HG02763 (cell line): ENCODE results near the gene JAML.
"Not testable (repeated sequence)": the region's sequence is repeated elsewhere in the genome, so short reads cannot be mapped to it uniquely, and the experiment has no call there.

ENCODE experiments used
- ATAC-seq: cut with Tn5 transposase; IDR thresholded peaks from one replicate; pipeline ENCODE4 v1.9.1; 2021; ENCODE audit warnings: mild to moderate bottlenecking, moderate library complexity; ENCODE audit not compliant: unreplicated experiment

Gene JAML

DNA sequence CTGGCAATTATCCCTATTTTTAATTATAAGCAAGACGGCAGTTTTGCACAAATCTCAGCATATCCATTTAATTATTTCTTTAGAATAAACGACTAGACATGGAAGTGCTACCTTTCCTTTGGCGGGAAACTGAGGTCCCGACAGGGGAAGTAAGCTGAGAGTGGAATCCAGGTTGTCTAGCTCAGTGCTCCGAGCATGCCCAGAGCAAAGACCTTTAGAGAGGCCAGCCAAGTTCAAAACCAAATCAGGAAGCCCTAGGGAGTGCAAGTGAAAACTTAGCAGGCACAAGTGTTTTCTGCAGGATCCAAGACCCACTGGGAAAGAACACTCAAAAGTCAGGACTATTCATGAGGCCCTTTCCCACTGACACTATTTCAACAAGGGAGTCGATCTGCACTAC lies 25.7 kb downstream of the JAML start:
- ATAC-seq: no peak

DNA sequence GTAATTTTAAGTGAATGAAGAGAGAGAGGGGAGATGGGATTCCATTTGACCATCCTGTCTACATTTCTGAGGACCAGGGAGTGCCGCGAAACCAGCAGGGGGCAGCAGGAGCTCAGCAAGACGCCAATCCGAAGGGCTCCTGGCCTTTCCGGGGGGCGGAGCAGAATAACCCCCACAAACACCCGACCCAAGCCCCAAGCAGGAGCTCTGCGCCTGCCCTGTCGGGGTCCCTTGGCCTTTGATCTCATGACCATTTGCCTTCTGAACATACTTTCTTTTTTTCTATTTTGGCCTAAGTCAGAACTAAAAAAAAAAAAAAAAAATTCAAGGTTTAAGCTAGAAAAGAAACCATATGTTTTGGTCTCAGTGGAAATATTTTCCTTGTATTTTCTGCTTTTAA lies 26.4 kb downstream of the JAML start:
- ATAC-seq: no peak

DNA sequence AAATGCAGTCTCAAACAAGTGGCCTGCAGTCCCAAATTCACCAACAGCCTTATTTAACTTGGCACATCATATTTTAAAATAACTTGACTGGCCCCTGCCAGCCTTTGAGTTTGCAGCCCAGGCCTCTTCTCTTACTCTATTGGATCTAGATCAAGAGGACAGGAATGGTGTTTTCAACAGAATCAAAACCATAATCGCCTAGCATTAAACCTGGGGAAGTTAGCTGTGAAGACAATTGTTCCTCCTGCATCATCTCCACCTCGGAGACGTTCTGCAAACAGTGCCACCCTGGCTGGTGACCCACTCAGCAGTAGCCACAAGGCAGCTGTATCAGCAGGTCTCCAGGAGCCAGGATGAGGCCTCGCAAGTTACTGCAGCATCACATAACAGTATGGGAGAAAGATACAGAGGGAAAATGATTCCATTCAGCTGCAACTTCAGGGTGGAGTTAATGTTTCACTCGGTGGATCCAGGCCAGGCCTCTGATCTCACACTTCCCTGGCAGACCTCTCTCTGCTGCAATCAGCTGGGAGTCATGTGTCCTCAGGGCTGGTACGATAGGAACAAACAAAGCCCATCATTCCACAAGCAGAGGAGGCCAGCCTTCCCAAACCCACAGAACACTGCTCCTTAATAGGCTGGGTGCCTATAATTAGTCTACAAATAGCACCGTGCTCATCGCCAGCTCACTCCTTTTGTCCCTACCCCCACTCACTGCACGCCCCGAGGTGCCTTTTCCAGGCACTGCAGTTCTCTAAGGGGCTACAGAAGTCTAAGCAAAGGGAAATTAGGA lies 29.8 kb downstream of the JAML start:
- ATAC-seq: no peak

DNA sequence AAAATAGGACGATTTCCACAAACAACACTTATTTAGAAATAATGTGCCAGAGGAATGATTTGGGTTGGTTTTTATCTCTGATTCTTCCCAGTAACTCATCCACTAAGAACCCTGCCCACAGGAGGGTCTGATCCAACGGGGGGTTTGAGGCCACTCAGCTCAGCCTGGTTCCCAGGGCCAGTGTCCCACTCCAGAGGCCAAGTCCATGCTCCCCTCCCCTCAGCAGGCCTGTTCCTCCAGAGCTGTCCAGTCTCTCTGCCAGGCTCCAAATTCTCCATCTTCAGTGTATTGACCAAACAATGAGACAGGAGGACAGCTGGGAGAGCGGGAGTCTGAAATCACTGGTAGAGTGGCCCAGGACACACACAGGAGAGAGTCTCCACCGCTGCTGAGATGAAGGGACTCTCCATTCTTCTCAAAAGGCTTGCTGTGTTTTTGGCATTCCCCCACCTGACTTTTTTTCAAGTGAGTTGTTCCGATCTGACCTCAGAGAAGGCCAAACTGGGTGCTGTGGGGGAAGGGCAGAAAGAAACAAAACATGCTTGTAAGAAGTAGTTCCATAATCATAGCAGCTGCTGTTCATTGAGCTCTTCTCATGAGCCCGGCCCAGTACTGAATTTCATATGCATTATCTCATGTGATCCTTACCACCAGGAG lies 30.8 kb downstream of the JAML start:
- ATAC-seq: no peak

DNA sequence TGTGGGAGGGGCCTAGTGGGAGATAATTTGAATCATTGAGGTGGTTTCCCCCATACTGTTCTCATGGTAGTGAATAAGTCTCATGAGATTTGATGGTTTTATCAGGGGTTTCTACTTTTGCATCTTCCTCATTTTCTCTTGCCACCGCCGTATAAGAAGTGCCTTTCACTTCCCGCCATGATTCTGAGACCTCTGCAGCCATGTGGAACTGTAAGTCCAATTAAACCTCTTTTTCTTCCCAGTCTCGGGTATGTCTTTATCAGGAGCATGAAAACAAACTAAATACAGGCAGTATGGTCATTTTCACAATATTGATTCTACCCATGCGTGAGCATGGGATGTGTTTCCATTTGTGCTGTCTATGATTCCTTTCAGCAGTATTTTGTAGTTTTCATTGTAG lies 32.0 kb downstream of the JAML start:
- not testable (repeated sequence) for ATAC-seq

DNA sequence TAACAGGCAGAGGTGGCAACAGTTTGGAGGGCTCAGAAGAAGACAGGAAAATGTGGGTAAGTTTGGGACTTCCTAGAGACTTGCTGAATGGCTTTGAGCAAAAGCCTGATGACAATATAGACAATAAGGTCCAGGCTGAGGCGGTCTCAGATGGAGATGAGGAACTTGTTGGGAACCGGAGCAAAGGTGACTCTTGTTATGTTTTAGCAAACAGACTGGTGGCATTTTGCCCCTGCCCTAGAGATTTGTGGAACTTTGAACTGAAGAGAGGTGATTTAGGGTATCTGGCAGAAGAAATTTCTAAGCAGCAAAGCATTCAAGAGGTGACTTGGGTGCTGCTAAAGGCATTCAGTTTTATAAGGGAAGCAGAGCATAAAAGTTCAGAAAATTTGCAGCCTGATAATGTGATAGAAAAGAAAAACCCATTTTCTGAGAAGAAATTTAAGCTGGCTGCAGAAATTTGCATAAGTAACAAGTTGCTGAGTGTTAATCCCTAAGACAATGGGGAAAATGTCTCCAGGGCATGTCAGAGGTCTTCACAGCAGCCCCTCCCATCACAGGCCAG lies 33.8 kb downstream of the JAML start:
- ATAC-seq: not testable (repeated sequence)

DNA sequence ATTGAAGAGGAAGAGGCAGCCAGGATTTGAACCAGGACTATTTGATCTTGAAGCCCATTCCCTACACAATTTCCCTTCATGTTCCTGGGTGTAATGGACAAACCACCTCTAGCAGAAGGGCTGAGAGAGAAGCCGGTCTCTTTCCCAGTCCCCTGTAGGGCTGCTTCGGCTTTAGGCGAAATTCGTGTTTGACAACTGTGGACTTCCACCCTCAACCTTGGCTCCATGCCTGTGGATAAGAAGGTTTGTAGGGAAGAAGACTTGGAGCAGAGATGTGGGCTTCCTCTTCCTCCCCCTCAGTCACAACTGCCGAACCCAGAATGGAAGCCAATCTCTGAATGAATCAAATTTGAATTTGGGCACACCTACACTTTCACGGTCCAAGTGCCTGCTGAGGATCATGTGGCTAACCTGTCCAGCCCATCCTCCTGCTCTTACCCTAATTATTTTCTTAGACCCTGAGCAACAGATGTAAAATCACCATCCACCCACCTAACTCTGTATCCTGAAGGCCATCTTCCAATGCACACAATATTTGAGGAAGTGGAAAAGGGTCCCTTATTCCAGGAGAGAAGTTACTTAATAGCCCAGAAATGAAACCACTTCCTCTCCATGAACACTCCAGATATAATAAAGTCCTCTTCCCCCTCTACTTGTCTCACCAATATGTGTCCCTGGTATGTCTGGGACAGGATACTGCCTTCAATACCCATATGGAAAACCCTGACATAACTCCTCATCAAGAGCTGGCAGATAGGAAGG lies 38.3 kb downstream of the JAML start:
- no peak for ATAC-seq

DNA sequence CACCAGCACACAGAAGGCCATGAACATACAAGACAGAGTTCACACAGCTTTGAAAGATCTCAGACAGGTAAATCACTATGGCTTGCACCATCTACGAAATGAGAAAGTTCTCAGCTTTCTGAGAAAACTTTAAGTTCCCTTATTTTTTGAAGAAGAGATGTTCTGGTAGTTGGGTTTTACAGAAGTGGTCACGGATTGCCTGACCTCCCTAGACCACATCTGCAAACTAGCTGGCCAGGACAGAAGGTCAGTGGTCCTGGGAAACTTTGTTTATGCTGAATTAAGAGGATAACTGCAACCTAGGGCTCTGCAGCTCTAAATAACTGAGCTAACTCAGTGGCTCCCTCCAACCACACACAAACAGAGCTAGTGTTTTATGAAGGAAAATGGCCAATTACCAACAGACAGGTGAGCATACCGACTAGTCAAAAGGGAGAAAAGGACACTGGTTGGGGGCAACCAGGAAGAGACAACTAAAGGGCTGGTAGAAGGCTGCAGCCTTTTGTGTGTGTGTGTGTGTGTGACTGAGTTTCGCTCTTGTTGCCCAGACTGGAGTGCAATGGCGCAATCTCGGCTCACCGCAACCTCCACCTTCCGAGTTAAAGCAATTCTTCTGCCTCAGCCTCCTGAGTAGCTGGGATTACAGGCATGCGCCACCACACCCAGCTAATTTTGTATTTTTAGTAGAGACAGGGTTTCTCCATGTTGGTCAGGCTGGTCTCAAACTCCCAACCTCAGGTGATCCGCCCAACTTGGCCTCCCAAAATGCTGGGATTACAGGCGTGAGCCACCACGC lies 39.8 kb downstream of the JAML start:
- ATAC-seq: no peak

DNA sequence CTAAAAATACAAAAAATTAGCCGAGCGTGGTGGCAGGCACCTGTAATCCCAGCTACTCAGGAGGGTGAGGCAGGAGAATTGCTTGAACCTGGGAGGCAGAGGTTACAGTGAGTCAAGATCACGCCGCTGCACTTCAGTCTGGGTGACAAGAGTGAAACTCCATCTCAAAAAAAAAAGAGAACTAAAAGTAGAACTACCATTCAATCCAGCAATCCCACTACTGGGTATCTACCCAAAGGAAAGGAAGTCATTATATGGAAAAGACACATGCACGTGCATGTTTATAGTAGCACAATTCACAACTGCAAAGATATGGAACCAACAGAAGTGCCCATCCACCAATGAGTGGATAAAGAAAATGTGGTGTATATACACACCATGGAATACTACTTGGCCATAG lies 41.1 kb downstream of the JAML start:
- not testable (repeated sequence) for ATAC-seq

DNA sequence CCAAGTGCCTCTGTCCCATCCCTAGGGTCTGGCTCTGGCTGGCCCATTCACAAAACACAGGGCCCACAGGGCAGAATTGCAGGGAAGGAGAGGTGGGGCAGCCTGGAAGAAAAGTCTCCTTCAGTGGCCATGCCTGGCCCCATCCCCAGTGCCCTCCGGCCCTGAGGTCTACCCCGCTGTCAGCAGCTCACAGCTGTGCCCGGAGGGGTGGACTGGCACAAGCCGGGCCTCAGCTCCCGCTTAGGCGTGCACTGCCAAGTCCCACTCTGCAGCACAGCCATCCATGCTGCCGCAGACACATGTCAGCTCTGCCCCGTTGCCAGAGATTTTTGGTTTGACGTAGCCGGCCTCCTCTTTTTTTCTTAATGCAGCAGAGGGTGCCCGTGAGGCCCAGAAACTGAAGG lies 44.5 kb downstream of the JAML start:
- ATAC-seq: no peak

DNA sequence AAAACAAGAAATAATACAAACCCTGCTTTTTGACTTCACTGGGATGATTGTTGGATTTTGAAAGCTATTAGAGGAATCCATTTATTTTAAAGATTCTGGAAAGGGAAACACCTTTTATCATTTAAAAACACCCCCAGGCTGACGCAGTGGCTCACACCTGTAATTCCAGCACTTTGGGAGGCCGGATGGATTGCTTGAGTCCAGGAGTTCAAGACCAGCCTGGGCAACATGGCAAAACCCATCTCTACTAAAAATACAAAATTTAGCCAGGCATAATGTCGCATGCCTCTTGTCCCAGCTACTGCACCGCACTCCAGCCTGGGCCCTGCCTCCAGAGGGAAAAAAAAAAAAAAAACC lies 48.1 kb downstream of the JAML start:
- ATAC-seq: no peak

DNA sequence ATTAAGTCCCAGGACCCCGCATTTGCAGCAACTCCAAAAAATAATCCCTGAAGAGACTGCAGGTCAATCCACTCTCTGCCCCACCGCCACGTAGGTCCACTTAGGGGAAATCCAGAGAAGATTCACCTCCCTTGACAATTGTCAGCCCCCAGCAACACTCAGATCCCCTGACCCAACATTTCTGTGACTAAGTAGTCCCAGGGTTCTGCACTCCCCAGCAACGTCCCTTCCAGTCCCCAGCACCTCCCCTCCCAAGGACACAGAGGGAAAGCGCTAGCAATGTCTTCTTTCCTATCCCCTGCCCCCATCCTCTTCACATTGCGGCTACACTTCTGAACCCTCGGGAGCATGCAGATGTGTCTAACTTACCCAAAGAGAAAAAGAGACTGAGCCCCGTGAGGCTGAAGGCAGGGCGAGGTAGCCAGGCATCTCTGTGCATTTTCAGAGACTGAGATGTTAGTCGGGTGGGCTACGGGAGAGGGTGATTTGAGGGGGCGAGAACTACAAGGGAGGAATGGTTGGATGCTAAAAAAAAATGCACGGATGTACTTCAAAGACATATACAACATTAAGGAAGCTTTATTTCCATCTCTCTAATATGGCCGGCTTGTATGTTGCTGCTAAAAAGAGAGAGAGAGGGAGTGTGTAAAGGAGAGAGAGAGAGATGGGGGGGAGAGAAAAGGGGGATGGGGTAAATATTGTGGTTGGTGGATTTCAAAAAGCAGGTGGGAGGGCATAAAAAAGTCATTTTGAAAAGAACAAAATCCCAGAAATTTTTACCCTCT lies 48.6 kb downstream of the JAML start, which contains the start of gene SCN2B:
TSS of gene SCN2B (minus strand) at position 647 of the 785 bp plus-strand sequence. CDS start at position 439, 208 bp downstream.
- ATAC-seq: no peak

DNA sequence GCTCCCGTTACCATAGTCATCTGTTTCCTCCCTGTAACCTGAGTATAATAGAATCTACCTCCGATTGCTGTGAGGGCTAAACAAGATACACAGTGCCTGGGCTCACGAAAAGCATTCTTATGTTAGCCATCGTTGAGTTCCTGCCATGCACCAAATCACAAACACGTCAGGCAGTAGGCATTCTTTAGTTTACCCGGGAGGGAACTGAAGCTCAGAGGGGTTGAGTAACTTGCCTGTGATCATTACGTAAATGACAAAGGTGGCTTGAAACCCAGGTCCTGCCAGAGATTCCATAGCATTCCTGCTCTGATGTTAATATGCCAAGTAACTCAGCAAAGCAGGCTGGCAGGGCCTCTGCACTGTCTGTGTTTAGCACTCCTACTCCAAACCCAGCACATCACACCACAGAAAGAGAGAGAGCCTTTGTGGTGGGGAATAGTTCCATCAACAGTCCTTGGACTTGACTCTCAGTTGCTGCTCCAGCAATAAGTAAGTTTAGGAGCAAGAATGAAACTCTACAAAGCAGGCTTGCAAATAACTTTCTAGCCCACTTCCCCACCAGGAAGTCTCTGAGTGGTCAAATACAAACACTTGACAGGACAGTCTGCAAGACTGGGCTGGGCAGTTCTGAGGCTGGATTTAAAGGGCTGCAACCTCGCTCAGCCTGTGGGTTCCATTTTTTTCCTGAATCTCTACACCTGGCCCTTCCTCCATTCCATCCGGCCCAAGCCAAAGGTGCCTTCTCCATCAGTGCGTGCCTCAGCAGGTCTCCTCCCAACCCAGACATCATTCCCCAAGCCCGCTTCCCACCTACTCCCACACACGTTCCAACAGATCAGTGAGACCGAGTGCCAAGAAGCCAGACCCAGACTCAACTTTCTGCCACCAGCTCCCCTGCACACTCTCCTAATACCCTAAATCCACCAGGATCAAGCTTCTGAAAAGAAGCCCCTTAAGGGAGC lies 49.5 kb downstream of the JAML start:
- no peak for ATAC-seq

DNA sequence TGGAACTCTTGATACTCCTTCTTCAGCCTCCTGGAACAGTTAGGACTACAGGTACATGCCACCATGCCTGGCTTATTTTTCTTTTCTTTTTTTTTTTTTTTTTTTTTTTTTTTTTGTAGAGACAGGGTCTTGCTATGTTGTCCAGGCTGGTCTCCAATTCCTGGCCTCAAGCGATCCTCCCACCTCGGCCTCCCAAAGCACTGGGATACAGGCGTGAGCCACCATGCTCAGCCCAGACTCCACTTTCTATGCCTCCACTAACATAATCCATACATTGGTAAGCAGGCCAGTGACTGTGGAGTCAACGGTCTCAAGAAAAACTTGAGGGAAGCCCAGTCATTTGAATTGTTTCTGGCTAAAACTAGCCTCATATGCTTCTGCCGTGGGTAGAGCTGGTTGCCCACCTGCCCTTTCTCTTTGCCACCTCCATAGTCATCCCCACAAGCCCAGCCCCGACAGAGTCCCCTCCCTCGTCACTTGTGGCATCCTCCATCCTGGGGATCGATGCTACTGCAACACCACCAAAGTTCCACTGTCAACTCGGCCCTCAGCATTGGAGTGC lies 50.7 kb downstream of the JAML start:
- ATAC-seq: no peak

DNA sequence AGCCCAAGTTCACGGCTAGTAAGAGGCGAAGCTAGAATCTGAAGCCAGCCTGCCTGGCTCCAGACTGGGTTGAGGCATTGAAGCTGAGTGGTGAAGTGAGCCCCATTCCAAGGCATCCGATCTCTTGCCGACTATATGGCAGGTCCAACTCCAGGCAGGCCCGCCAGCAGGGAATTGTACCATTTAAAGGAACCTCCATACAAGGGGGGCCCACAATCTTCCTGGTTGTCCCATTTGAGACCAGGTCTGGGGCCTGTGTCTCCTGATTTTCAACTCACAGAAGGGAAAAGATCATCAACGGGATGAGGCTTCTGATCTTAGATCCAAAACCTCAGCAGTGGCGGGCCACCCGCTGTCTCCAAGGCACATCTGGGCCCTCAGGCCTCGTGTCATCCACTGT lies 52.5 kb downstream of the JAML start:
- no peak for ATAC-seq

DNA sequence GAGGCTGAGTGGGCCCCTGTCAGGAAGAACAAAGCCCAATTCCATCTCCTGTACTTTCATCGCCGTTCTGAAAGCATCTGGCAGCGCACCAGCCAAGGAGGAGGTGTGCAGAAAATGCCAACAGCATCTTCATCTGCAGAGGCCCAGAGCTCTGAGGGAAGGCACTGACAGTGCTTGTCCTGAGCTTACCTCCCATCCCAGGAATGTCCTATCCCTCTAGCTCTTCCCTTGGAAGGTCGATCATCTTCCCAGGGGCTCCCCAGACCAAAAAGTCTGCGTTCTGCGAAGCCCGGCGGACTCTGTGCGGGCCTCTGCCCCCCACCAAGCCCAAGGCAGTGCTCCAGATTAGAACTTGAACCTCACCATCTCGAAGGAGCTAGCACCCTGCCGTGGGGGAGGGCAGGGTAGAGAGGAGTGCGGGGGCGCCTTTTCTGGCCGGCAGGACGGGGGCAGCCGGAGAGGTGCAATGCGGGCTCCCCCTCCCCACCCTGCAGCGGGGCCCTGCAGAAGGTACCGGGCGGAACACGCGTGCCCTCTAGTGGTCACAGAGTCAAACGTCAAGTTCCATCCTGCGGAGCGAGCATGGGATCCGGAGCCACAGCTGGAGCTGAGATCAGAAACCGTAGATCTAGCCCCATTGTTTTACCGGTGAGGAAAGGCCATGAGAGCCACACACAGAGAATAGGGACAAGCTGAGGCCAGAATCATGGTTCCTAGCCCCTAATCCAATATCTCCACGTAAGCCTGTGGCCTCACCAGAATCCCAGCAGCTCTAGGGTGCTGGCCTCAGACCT lies 53.3 kb downstream of the JAML start:
- no peak for ATAC-seq

DNA sequence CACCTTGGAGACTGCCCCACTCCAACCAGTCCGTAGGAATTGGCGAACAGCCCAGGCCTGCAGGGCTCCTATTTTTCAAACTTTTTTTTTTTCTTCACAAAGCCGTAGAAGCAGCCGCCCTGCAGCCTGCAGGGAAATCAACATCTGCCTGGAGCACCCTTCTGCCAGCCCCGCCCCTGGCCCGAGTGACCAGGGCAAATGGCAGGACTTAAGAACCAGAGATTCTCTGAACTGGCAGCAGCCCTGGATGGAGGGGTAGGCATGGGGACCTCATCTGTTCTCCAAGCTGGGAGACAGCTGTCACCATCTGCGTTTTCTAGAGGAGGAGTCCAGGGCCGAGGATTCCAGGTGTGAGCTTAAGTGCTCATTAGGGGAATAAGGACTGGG lies 53.9 kb downstream of the JAML start:
- ATAC-seq: no peak

DNA sequence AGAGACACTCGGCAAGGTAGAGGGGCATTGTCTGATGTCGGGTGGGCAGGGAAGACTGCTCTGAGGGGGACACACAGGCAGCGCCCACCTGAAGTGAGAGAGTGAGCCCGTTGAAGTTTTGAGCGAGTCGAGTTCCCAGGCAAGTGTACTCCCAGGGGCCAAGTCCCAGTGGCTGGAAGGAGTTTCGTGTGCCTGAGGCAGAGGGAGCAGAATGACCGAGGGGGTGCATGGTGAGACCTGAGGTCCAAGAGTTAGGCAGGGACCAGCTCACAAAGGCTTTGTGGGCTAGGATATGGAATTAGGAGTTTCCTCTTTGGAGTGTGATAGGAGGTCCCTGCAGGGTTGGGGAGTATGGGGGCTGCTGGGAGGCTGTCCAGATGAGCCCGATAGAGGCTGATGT lies 54.6 kb downstream of the JAML start:
- no peak for ATAC-seq
